Measurements from ENCODE around the gene CCL3.
"Not testable (repeated sequence)": the region's sequence is repeated elsewhere in the genome, so short reads cannot be mapped to it uniquely, and the experiment has no call there.

Gene CCL3

DNA sequence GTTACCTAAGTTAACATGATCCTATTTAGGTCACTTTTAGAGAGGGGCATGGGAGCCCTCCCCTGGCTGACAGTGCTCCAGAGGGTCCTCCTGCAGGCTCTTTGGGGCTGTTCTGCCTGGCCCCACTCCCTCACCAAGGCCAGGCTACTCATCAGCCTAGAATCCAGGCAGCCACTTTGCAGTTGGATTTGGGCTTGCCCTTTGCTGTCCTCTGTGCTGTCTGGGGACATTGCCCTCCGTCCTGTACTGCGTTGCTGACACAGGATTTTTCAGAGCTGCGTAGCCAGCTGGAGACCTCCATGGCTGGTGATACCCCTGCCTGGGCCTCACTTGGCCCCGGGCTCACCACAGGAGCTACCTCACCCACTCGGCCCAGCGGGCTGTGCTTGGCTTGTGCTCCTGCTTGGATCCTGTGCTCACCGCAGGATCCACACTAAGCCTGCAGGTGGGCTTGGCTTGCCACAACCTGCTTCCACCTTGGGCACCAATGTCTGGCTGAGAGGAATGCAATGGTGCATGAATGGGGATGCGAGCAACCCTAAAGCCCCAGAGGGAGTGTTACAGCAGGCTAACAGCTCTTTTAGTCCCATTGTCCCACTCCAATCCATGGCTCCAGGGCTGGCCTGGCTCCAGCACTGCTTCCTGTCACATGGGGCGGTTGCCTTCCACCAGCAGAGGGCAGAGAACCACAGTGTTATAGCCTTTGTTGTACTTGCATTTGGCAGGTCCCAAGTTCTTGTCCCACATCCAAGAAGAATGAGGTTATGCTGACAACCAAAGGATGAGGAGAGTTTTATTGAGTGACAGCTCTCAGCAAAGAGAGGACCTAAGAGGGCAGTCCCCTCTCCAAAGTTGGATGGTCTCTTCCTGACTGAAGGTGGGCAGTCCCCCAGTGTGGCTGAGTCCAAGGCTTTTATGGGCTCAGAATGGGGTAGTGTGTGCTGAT is 35.2 kb upstream of the CCL3 start:
- H3K4me1 Mint-ChIP-seq, result peaks cover 24% of the 10 kb centered on the region
- H3K4me3 Mint-ChIP-seq, result no peak overlapping the region
- H3K27me3 Mint-ChIP-seq, result peaks cover 19% of the 10 kb centered on the region
- peaks cover 15% of the 10 kb centered on the region for H3K9me3 Mint-ChIP-seq
- ATAC-seq, result peak; percentile 21
- peaks cover 6% of the 10 kb centered on the region for H3K36me3 Mint-ChIP-seq (ENCODE audit: low read depth)
- H3K27ac Mint-ChIP-seq, result no peak overlapping the region
- DNase-seq, result no peak

DNA sequence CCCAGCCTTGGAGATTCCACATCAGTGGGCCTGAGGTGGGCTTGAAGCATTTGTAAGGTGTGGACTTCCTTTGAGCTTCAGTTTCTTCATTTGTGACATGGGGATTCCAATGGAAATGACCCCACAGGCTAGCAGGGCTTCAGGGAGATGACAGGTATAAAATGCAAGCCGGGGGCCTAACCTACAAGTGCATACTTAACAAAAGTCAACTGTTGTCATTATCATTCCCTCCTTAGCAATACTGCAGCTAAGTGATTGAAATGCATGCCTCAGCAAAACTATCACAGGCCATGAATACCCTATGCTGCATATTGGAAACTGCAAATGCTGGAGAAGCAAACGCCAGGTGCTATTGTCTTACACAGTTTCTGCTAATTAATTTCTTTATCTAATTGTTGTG is 33.5 kb upstream of the CCL3 start:
- peaks cover 38% of the 10 kb centered on the region for H3K4me1 Mint-ChIP-seq
- H3K27ac Mint-ChIP-seq, result no peak overlapping the region
- no peak for DNase-seq
- peaks cover 6% of the 10 kb centered on the region for H3K36me3 Mint-ChIP-seq (ENCODE audit: low read depth)
- H3K9me3 Mint-ChIP-seq, result peaks cover 15% of the 10 kb centered on the region
- peaks cover 14% of the 10 kb centered on the region for H3K27me3 Mint-ChIP-seq
- ATAC-seq, result no peak
- no peak overlapping the region for H3K4me3 Mint-ChIP-seq

DNA sequence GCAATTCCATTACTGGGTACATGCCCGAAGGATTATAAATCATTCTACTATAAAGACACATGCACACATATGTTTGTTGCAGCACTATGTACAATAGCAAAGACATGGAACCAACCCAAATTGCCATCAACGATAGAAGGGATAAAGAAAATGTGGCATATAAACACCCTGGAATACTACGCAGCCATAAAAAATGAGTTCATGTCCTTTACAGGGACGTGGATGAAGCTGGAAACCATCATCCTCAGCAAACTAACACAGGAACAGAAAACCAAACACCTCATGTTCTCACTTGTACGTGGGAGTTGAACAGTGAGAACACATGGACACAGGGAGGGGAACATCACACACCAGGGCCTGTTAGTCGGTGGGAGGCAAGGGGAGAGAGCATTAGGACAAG is 31.2 kb upstream of the CCL3 start:
- H3K4me3 Mint-ChIP-seq; H3K9me3 Mint-ChIP-seq; H3K36me3 Mint-ChIP-seq (ENCODE audit: low read depth); ATAC-seq; DNase-seq: not testable (repeated sequence)
- Mint-ChIP-seq H3K27me3 (peaks cover 15% of the 10 kb centered on the region), H3K4me1 (peaks cover 44% of the 10 kb centered on the region), H3K27ac (peak overlapping the region; percentile 5)

DNA sequence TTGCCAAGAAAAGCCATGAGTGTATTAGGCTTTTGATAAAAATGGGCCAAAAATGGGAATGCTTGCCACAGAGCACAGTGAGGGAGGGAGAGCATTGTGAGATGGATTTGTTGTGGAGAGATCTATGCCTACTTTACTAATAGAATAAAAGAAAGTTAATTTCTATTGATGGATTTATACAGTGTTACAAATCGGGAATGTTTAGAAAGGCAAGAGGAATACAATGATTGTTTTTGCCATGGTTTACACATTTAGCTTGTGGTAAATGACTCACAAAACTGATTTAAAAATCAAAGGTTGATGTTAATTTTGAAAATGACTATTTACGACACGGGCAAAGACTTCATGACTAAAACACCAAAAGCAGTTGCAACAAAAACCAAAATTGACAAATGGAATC is 30.3 kb upstream of the CCL3 start:
- no peak for ATAC-seq
- H3K9me3 Mint-ChIP-seq, result peaks cover 3% of the 10 kb centered on the region
- no peak for DNase-seq
- H3K4me3 Mint-ChIP-seq, result no peak overlapping the region
- H3K27ac Mint-ChIP-seq, result peak overlapping the region; percentile 5
- H3K36me3 Mint-ChIP-seq (ENCODE audit: low read depth), result peaks cover 2% of the 10 kb centered on the region
- H3K4me1 Mint-ChIP-seq, result peaks cover 46% of the 10 kb centered on the region
- peaks cover 17% of the 10 kb centered on the region for H3K27me3 Mint-ChIP-seq

DNA sequence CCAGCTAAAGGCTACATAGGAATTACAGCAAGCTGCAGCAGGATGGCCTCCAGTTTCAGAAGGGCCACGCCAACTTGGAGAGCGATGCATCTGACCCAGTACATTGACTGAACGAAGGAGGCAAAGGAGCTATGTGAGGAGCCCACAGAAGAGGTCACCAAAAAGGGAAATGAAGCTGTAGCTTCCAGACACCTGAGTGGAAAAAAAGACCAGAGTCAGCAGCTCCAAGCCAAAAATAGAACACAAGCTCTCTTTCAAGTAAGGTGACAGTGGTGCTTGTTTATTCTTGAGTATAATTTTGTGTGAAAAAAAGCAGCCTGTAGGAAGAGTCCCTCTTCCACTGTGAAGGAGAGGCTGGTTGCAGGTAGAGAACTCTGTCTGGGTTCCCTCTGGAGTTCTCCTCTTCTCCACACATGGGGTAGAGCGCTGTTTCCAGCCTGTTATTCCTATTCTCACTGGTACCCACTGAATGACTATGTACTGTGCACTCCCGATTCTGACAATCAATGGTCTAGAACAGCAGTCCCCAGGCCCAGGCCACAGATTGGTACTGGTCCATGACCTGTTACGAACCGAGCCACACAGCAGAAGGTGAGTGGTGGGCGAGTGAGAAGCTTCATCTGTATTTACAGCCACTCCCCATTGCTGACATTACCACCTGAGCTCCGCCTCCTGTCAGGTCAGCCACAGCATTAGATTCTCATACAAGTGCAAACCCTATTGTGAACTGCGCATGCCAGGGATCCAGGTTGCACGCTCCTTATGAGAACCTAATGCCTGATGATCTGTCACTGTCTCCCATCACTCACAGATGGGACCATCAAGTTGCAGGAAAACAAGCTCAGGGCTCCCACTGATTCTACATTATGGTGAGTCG is 28.8 kb upstream of the CCL3 start:
- Mint-ChIP-seq H3K36me3 (ENCODE audit: low read depth) (peaks cover 2% of the 10 kb centered on the region), H3K4me1 (peaks cover 46% of the 10 kb centered on the region), H3K9me3 (peaks cover 3% of the 10 kb centered on the region), H3K27ac (peak overlapping the region; percentile 62), H3K27me3 (peaks cover 21% of the 10 kb centered on the region), H3K4me3 (peak overlapping the region; percentile 1)
- DNase-seq, result no peak
- ATAC-seq, result no peak

DNA sequence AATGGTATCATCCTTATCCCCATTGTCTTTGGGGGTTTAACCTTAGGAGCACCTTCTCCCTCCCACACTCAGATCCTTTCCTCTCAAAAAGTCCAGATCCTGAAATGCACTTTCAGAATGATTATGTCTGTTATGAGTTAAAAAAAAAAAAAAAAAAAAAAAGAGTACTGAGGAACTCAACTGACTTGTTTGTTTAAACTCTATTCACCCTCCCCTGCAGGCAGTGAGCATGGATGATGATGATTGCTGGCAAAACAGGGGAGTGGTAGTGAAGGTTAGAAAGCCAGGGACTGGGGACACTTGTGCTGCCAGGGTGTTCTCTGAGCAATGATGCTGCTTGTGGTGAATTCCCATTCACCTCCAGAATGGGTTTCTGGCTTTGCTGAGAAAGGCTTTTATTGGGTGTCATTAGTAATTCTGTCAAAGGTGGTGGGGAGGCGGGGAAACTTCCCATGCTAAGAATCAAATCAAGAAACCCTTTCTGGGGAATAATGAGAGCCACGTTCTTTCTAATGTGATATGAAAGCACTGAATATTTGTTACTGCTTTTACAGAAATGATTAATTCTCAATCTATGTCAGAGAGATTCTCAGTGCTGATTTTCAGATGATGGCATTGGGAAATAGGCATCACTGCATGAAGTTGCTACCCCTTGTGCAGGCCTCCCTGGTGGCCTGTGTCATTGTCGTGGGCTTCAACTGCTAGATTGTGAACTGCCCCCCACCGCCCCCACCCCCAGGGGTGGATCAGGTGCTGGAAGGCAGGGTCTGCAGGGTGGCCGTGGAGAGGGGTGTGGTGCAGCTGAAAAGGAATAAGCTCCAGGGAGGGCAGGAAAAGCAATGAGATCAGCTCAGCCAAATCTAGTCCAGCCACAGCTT is 27.8 kb upstream of the CCL3 start:
- Mint-ChIP-seq H3K9me3 (peaks cover 9% of the 10 kb centered on the region), H3K36me3 (ENCODE audit: low read depth) (peaks cover 3% of the 10 kb centered on the region), H3K27me3 (peaks cover 21% of the 10 kb centered on the region), H3K4me3 (peak overlapping the region; percentile 11), H3K27ac (peak overlapping the region; percentile 62), H3K4me1 (peaks cover 46% of the 10 kb centered on the region)
- peak; percentile 90 for ATAC-seq
- peak; percentile 51 for DNase-seq

DNA sequence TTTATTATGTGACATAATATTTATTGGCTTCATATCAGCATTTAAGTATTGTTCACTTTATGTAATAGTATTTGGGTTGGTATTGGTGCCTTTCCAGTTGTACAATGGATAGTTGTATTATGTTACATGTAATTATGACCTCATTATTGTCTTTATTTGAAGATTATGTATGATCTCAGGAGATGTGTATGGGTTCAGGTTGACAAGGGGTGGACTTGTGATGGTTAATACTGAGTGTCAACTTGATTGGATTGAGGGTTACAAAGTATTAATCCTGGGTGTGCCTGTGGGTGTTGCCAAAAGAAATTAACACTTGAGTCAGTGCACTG is 25.7 kb upstream of the CCL3 start:
- H3K4me3 Mint-ChIP-seq; H3K27ac Mint-ChIP-seq; ATAC-seq; H3K36me3 Mint-ChIP-seq (ENCODE audit: low read depth); DNase-seq; H3K9me3 Mint-ChIP-seq: not testable (repeated sequence)
- peaks cover 22% of the 10 kb centered on the region for H3K27me3 Mint-ChIP-seq
- peaks cover 43% of the 10 kb centered on the region for H3K4me1 Mint-ChIP-seq

DNA sequence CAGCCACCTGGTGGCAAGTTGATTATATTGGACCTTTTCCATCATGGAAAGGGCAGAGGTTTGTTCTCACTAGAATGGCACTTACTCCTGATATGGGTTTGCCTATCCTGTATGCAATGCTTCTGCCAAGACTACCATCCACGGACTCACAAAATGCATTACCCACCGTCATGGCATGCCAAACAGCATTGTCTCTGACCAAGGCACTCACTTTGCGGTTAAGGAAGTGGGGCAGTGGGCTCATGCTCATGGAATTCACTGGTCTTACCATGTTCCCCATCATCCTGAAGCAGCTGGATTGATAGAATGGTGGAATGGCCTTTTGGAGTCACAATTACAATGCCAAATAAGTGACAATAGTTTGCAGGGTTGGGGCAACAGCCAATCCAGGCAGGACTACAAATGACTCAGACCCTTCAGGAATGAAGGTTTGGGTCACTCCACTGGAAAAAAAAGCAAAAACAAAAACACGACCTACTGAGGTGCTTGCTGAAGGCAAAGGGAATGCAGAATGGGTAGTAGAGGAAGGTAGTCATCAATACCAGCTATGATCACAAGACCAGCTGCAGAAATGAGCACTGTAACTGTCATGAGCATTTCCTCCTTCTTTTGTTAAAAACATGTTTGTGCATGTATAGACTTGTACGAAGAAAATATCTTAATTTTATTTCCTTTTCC is 25.2 kb upstream of the CCL3 start:
- H3K9me3 Mint-ChIP-seq; DNase-seq; H3K27ac Mint-ChIP-seq; H3K4me3 Mint-ChIP-seq; ATAC-seq; H3K36me3 Mint-ChIP-seq (ENCODE audit: low read depth): not testable (repeated sequence)
- H3K4me1 Mint-ChIP-seq, result peaks cover 38% of the 10 kb centered on the region
- peaks cover 20% of the 10 kb centered on the region for H3K27me3 Mint-ChIP-seq

DNA sequence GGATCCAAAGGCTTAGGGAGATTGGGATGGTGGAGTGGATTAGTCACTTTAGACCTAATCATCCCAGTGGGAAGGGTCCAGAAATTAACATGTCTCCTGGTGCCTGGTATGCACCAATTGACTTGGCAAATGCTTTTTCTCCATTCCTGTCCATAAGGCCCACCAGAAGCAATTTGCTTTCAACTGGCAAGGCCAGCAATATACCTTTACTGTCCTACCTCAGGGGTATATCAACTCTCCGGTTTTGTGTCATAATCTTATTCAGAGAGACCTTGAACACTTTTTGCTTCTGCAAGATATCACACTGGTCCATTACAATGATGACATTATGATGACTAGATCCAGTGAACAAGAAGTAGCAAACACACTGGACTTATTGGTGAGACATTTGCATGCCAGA is 23.2 kb upstream of the CCL3 start:
- not testable (repeated sequence) for ATAC-seq; H3K27ac Mint-ChIP-seq; H3K9me3 Mint-ChIP-seq; H3K4me3 Mint-ChIP-seq; DNase-seq; H3K36me3 Mint-ChIP-seq (ENCODE audit: low read depth)
- Mint-ChIP-seq H3K27me3 (peaks cover 16% of the 10 kb centered on the region), H3K4me1 (peaks cover 26% of the 10 kb centered on the region)

DNA sequence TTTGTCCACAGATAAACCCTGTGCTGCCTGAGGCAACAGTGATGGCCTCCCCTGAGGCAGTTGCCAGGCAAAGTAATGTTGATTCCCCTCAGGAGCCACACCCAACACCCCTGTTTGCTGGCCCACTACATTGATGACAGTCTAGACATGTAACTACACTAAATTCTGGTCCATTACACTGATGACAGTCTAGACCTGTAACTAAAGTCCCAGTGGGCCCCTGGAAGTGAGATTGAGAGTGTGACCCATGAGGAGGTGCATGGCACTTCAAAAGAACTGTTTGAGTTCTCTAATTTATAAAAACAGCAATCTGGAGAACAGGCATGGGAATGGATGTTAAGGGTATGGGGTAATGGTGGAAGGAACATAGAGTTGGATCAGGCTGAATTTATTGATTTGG is 22.6 kb upstream of the CCL3 start:
- no peak for ATAC-seq
- Mint-ChIP-seq H3K27ac (no peak overlapping the region), H3K36me3 (ENCODE audit: low read depth) (peaks cover 4% of the 10 kb centered on the region), H3K9me3 (peaks cover 10% of the 10 kb centered on the region), H3K4me1 (peaks cover 26% of the 10 kb centered on the region), H3K27me3 (peaks cover 16% of the 10 kb centered on the region), H3K4me3 (no peak overlapping the region)
- no peak for DNase-seq

DNA sequence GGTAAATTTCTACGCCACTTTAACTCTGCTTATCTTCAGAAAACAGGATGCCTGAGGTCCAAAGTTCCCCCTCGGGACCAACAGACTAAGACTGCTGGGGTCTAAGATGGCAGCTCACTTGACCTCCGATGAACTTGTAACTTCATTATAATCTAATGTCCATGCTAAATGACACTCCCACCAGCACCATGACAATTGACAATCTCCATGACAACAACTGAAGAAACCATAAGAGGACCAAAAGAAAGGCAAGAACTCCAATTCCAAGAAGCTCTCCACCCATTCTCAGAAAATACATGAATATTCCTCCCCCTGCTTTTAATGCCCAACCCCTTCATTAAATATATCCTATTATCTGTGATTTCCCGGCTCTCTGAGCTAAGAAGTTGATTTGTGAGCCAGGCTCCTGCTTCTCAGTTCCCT is 21.1 kb upstream of the CCL3 start:
- Mint-ChIP-seq H3K4me1 (peaks cover 24% of the 10 kb centered on the region), H3K4me3 (no peak overlapping the region), H3K27me3 (peaks cover 13% of the 10 kb centered on the region), H3K9me3 (peaks cover 10% of the 10 kb centered on the region), H3K36me3 (ENCODE audit: low read depth) (peaks cover 4% of the 10 kb centered on the region), H3K27ac (no peak overlapping the region)
- ATAC-seq (no peak), DNase-seq (no peak)

DNA sequence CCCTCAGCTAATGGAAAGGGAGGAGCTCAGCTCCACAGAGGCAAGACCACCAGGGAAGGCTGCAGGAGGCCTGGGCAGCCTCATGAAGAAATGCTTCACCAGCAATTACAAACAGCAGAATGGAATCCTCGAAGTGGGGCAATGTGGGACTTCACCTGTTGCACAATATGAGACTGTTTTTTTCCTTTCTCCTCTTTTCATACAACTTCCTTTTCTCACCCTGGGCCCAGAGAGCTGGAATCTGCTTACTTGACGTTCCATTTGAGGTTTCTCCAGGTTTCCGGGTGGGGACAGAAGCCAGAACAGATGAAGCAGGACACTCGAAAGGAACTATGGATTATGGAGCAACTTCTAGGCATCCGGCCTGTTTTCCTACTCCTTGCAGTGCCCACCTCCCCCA is 18.3 kb upstream of the CCL3 start:
- not testable (repeated sequence) for H3K27ac Mint-ChIP-seq, ATAC-seq, H3K9me3 Mint-ChIP-seq, DNase-seq, H3K4me3 Mint-ChIP-seq
- H3K27me3 Mint-ChIP-seq, result peaks cover 10% of the 10 kb centered on the region
- peaks cover 47% of the 10 kb centered on the region for H3K4me1 Mint-ChIP-seq
- H3K36me3 Mint-ChIP-seq (ENCODE audit: low read depth), result peaks cover 19% of the 10 kb centered on the region

DNA sequence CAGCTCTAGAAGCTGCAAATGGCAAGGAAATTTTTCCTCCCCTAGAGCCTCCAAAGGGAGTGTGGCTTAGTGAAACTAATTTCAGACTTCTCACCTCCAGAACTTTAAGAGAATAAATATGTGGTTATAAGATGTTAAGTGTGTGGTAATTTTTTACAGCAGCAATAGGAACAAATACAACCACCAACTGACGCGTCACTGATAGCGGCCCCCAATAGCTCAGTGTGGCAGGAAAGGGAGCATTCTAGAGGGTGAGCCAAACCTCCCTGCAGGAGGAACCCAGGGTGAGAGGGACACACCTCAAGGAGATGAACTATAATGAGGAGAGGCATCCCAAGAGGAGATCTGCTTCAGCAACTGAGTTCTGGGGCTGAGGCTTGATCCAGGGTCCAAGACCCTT is 17.7 kb upstream of the CCL3 start:
- no peak overlapping the region for H3K4me3 Mint-ChIP-seq
- H3K36me3 Mint-ChIP-seq (ENCODE audit: low read depth), result peaks cover 18% of the 10 kb centered on the region
- peaks cover 5% of the 10 kb centered on the region for H3K9me3 Mint-ChIP-seq
- DNase-seq (no peak), ATAC-seq (no peak)
- H3K4me1 Mint-ChIP-seq, result peaks cover 53% of the 10 kb centered on the region
- peak overlapping the region; percentile 32 for H3K27ac Mint-ChIP-seq
- peaks cover 11% of the 10 kb centered on the region for H3K27me3 Mint-ChIP-seq

DNA sequence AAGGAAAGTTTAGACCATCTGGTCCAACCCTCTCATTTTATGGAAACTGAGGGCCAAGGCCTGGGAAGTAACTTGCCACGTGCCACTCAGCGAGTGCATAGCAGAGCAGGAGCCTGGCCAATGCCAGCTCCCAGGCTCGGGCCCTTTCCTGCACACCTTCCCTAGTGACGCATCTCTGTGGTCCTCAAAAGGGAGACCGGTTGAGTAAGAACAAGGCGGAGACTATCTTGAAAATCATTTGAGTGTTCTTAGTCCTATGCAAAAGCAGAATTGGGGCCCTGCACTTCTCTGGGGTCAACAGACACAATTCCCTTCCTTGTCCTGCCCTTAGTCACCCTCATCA is 16.5 kb upstream of the CCL3 start:
- DNase-seq (no peak), ATAC-seq (no peak)
- Mint-ChIP-seq H3K4me3 (peak overlapping the region; percentile 90), H3K27ac (peak overlapping the region; percentile 93), H3K4me1 (peaks cover 58% of the 10 kb centered on the region), H3K36me3 (ENCODE audit: low read depth) (peaks cover 15% of the 10 kb centered on the region), H3K27me3 (peaks cover 11% of the 10 kb centered on the region), H3K9me3 (peaks cover 3% of the 10 kb centered on the region)

Measured in activated naive CD8-positive, alpha-beta T cell treated with anti-CD3 and anti-CD28 coated beads, Interleukin-2, amount 50 U/mL, for 24 hours (primary cell).